ENCODE measurements around the gene FCN3.

FCN3 gene

DNA sequence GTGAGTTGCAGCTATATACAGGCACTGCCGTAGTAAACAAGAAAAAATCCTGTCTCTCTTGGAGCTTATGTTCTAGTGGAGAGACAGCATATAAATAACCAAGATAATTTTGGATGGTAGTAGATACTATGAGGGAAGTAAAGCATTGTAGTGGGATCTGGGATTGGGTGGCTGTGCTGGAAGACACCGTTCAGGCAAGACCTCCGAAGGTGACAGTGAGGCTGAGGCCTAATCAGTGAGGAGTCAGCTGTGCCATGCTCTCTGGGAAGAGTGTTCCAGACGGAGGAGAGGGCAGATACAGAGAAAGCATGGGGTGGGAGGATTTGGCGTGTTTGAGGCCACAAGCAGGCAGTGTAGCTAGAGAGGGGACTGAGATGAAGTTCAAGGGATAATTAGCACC is 46.7 kb downstream of the FCN3 start:
- TF ChIP-seq, protein P1, sequence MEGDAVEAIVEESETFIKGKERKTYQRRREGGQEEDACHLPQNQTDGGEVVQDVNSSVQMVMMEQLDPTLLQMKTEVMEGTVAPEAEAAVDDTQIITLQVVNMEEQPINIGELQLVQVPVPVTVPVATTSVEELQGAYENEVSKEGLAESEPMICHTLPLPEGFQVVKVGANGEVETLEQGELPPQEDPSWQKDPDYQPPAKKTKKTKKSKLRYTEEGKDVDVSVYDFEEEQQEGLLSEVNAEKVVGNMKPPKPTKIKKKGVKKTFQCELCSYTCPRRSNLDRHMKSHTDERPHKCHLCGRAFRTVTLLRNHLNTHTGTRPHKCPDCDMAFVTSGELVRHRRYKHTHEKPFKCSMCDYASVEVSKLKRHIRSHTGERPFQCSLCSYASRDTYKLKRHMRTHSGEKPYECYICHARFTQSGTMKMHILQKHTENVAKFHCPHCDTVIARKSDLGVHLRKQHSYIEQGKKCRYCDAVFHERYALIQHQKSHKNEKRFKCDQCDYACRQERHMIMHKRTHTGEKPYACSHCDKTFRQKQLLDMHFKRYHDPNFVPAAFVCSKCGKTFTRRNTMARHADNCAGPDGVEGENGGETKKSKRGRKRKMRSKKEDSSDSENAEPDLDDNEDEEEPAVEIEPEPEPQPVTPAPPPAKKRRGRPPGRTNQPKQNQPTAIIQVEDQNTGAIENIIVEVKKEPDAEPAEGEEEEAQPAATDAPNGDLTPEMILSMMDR (IDR thresholded peaks at IDR 0.05; ENCODE audit: low read depth, low read length), result no peak

DNA sequence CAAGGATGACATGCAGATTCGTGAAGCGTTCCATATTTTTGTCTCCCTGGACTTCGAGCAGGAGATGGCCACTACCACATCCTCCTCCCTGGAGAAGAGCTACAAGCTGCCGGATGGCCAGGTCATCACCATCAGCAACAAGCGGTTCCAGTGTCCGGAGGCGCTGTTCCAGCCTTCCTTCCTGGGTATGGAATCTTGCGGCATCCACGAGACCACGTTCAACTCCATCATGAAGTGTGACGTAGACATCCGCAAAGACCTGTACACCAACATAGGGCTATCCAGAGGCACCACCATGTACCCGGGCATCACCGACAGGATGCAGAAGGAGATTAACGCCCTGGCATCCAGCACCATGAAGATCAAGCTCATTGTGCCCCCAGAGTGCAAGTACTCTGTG is 49.3 kb downstream of the FCN3 start:
- TF ChIP-seq, protein P1 (IDR thresholded peaks at IDR 0.05; ENCODE audit: low read depth, low read length), result no peak
- H3K4me3 ChIP-seq (ENCODE audit: low read depth, low read length), result no peak overlapping the region

More for the DNA sequence above, 46.7 kb downstream of the FCN3 start:
- no peak overlapping the region for H3K4me3 ChIP-seq (ENCODE audit: low read depth, low read length)

DNA sequence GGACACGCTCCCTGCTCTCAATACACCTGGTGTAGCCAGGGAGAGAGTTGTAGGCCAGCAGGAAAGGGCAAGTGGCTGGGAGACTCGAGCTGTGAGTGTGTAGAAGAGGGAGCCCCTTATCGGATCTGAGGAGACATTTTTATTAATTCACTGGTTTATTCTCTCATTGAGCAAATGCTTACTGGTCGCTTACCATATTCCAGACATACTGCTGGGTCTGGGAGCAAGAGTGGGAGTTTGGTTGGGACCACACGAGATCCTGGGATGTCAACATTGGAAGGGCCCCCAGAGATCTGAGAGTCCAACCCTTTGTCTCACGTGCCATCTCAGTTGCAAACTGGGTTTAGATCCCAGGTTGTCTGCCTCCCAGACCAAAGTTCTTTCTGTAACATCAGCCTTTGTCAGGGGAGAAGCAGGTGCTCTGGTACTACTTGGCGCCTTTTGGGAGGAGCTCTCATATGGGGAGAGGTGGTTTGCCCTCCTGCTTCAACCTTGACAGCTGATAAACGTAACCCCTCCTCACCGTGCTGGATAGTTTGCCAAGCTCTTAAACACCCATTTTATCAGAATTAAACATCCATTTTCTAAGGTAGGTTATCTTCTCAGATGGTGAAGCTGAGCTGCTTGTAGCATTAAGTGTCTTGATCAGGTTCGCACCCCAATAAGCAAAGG is 51.9 kb downstream of the FCN3 start:
- H3K4me3 ChIP-seq (ENCODE audit: low read depth, low read length), result peak overlapping the region; percentile 100
- TF ChIP-seq, protein P1 (IDR thresholded peaks at IDR 0.05; ENCODE audit: low read depth, low read length), result no peak

DNA sequence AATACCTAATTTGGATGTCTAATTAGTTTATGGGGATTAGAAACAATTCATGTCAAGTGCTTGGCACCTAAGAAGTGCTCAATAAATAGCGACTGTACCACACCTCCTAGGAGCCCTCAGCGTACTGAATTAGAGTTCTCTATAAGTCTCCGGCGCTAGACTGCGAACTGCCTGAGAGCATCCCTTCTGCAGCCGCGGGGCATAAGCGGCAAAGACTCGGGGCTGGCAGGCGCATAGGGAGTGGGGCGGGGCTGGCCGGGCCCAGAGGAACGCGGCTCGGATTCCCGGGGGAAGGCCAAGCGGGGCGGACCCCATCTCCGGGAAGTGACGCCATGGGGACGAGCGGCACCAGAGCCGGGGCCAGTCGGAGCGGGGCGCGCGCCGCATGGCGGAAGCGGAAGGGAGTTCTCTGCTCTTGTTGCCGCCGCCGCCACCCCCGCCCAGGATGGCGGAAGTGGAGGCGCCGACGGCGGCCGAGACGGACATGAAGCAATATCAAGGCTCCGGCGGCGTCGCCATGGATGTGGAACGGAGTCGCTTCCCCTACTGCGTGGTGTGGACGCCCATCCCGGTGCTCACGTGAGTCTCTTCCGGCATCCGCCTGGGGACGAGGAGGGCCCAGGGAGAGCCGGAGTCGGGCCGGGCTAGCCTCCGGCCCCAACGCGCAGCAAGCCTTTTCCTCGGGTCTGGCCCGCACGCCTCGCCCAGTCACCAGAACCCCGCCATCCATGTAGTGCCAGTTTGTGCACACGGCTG is 52.6 kb downstream of the FCN3 start, which contains the start of gene TMEM222:
Gene TMEM222 (plus strand): TSS at position 351 of the 756 bp plus-strand sequence. CDS start 35 bp downstream, at position 386.
- TF ChIP-seq, protein P1 (IDR thresholded peaks at IDR 0.05; ENCODE audit: low read depth, low read length), result no peak

More for the DNA sequence above, 52.6 kb downstream of the FCN3 start, which contains the start of gene TMEM222:
- H3K4me3 ChIP-seq (ENCODE audit: low read depth, low read length), result peak within 1 kb of the TSS; percentile 100

Data from WI38 (cell line).